Measurements from ENCODE around the gene MCM6.

MCM6 gene

DNA sequence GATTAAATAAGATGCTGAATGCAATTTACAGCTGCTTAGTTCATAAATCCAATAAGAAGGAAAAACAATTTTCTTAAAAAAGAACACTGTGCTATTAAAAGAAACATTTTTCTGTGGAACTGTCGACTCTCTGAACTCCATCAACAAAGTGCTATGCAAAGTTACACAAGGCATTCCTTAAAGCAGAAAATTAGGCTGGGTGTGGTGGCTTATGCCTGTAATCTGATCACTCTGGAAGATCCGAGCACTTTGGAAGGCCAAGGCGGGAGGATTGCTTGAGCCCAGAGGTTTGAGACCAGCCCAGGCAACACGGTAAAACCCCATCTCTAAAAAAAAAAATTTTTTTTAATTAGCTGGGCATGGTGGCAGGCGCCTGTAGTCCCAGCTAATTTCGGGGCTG lies 13.0 kb downstream of the MCM6 start:
- no peak for DNase-seq (ENCODE audit: low read depth, low spot score)

DNA sequence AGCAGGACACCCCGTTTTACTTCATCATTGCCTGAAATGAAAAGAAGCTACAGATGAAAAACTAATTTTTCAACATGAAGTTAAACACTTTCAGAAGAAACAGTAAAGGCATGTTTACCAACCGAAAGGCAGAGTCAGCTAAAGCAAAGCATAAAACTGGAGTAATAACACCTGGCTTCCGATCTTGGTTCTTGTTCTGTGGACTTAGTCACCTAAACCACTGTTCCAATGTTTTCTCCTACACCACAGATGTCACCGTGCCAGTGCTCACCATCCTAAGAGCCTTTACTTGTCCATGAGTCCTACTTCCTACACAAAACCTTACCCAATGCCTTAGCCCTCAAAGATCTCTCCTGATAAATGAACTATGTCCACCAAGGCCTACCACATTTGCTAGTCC lies 13.5 kb downstream of the MCM6 start:
- no peak for DNase-seq (ENCODE audit: low read depth, low spot score)

DNA sequence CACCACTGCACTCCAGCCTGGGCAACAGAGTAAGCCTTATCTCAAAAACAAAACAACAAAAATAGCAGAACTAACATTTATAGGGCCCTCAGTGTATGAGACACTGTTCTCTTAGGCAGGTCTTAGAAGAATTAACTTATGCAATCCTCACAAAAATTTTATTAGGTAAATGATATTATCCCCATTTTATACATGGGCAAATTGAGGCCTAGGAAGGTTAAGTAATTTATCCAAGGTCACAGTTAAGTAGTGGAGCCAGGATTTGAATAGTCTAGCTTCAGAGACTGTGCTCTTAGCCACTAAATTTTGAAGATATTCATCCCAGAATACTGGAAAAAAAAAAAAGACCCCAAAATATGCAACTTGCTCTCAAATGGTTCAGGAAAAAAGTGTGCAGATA lies 22.8 kb downstream of the MCM6 start:
- DNase-seq (ENCODE audit: low read depth, low spot score): no peak

DNA sequence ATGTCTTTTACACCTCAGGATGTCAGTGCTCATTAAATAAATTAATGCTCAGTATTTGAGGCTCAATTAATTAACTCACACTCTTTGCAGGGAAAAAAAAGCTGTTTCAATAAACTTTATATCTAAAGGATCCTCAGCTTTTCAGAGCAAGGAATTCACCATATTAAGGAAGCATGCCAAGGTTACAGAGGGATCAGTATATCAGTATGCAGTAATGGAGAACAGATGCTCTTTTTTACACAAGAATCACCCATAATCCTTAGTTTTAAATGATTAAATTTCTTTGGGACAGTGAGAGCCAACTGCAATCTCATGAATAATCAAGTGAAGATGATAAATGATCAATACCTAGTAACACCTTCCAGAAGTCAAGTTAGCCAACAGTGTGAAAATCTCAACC lies 24.4 kb downstream of the MCM6 start:
- no peak for DNase-seq (ENCODE audit: low read depth, low spot score)

DNA sequence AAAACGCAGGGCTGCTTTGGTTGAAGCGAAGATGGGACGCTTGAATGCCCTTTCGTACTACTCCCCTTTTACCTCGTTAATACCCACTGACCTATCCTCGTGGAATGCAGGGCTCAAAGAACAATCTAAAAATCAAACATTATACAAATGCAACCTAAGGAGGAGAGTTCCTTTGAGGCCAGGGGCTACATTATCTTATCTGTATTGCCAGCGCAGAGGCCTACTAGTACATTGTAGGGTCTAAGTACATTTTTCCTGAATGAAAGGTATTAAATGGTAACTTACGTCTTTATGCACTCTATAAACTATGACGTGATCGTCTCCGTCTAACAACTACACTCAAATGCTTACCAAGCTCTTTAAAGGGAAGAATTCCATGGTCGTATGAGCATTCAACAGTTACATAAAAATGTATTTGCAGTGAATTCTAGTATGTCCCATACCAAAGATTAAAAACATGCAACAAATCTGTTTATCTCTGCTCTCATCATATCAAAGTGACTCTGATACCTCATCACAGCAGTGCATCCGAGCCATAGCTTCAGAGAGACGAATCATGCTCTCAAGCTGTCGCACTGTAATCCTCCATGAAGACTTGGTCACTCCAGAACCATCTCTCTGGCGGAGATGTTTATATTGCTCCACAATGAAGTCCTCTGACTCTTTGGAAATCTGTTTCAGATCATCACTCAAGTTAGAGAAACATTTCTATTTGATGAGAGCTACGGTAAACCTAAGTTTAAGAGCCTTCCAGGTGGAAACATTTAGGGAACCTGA lies 25.2 kb downstream of the MCM6 start:
- DNase-seq (ENCODE audit: low read depth, low spot score): no peak

DNA sequence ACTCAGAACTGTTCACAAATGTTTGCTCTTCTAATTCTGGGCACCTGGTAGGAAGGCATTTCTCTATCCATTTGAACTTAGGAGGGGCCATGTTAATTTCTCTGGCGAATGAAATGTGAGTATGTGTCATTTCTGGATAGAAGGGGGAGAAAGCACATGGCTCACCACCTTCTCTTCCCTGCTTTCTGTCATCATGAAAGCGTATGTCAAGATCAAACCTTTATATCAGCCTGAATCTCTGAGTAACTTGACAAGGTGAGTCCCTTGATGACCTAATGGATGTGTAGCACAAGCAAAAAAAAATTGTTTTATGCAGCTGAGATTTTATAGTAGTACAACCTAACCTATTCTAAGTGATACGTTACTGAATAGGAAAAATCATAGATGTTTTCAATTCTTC lies 27.2 kb downstream of the MCM6 start:
- no peak for DNase-seq (ENCODE audit: low read depth, low spot score)

DNA sequence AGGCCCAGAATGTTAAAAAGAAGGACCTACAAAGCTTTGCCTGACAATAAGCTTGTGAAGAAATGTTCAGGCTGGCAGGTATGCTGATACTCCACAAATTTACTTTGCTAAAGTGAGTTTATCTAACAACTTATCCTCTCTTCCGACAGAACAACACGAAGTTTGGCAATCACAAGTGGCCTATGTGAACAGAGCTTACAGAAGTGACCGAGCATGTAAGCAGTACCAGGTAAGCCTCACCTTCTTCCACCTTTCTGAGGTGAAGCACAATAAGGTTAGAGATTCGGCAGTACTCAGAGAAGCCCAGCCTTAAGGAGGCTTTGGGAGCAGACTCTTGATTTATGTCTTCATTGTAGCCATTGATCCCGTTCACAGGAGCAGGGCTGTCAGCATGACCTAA lies 30.2 kb downstream of the MCM6 start:
- DNase-seq (ENCODE audit: low read depth, low spot score): no peak

DNA sequence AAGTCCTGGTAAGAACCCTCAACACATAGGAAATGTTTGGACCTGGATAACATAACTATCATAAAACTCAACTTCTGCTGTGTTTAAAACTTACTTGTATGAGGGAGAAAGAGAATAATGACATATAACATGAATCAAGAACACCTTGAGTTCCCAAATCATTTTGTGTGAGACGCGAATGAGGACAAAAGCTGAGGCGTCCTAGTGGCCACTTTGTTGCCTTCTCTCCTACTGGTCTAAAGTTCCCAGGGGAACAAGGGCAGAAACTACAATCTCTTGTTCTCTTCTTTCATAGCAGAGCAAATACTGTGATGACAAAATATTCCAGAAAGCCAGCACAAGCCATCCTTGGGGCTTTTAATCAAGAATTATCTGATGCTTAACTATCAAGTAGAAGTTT lies 31.0 kb downstream of the MCM6 start:
- no peak for DNase-seq (ENCODE audit: low read depth, low spot score)

DNA sequence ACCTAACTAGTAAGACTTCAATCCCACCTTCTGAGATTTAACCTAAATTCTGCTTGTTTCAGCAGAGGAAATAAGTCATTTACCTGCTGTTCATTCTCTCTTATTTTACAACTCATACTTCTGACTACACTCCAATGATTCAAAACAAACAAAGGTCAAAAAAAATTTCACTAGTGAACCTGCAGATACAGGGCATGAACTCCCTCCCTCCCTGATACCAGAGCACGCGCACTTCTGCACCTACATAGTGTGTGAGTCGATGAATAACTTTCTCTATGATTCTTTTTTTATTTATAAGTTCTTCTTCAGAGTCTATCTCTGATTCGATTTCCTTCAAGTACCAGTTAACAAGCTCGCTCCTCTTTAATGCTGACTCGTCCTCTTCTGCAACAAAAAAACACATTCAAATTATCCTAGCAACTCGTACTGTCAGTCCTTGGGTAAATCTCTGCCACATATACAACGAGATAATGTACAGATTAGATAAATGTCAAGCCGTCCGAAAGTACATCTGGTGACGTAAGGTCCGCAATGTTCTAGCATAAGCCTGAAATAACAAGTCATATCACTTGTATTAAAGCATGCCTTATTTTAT lies 31.8 kb downstream of the MCM6 start:
- DNase-seq (ENCODE audit: low read depth, low spot score): no peak

DNA sequence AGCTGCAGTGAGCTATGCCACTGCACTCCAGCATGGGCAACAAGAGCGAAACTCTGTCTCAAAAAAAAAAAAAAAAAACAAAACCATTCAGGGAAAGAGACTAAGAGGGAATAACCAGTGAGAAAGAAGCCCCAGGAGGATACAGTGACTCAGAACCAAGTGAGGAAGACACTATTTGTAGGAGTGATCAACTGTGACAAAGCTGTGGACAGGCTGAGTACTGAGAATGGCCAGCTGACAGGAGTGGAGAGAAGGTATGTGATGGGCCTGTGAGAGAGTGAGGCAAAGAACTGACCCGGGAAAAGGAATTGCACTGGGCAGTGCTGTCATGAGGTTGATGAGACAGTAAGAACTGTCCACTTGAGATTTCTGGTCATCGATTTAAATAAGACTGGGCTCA lies 32.6 kb downstream of the MCM6 start:
- DNase-seq (ENCODE audit: low read depth, low spot score): no peak

DNA sequence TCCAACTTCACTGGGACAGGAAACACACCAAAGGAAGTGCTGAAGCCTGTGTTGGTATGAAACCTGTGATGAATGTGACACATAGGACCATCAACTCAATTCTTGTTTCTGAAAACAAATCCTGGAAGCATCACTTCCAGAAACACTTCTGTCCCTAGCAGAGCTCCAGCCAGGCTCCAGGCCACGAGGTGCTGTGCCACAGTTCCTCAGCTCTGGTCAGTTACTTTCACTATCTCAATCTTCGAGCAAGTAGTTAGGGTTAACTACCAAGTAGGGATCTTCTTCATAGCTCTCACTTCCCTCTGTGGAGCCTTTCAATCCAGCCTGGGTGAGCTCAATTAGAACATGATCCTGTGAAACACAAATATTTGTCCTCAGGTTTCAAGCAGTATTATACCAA lies 35.6 kb downstream of the MCM6 start:
- DNase-seq (ENCODE audit: low read depth, low spot score): no peak

DNA sequence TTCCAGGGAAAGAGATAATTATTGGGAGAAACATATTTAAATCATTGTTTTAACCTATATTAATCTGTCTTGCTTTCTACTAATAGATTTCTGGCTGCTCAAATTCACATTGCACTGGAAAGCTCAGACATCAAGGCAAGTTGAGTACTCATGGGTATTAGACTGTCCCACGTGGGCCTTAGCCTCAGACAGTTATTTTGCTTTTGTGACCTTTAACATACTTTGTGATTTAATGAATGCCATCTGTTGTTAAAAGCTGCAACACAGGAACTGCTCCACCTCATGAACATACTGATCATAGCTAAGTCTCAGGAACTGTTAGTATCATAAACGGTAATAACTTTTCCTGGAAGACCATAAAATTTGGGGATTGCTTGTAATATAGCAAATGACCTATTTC lies 36.5 kb downstream of the MCM6 start:
- no peak for DNase-seq (ENCODE audit: low read depth, low spot score)

DNA sequence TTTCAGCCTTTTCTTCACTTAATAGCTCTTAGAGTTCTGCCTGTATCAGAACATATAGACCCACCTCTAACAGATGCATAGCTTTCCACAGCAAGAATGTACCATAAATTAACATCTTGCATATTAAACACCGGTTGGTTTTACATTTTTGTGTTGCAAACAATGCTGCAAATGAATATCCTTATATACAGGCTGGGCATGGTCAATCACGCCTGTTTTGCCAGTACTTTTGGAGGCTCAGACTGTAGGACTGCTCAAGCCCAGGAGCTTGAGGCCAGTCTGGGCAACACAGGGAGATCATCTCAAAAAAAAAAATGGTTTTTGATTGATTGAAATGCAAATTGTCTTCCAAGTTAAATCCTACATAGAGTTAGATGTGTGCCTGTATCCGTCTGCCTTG lies 37.7 kb downstream of the MCM6 start:
- DNase-seq (ENCODE audit: low read depth, low spot score): no peak

DNA sequence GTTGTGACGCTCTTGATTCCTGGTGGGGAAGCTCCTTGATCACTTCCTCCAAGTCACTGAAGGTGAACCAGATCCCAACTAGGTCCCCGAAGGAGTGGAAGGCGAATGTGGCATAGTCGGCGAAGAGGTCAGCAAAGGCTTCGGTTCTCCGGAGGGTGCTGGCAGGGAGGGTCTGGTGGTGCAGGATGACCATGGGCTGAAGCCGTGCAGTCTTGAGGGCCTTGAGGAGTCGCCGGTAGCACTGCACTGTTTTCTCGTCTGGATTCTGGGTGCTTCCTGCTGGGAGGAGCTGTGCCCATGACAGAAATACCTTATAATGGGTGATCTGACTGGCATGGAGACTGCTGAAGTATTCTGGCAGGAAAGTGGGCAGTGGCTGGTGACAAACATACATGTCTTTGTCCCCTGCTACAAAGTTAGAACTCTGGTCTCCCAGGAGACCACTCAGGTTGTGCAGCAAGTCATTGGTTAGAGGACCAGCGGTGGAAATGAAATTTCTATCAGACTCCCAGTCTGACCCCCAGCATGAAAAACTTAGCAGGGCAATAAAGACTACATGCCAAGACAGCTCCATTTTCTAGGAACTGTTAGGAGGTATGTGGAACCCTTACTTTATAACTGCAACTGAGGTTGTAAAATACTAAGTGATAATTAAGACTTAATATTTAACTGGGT lies 39.5 kb downstream of the MCM6 start, which contains the start of gene LCT:
Gene LCT, minus strand, starts transcription at position 589 of the 675 bp plus-strand sequence. Its CDS starts 15 bp downstream, at position 574.
- no peak for DNase-seq (ENCODE audit: low read depth, low spot score)

DNA sequence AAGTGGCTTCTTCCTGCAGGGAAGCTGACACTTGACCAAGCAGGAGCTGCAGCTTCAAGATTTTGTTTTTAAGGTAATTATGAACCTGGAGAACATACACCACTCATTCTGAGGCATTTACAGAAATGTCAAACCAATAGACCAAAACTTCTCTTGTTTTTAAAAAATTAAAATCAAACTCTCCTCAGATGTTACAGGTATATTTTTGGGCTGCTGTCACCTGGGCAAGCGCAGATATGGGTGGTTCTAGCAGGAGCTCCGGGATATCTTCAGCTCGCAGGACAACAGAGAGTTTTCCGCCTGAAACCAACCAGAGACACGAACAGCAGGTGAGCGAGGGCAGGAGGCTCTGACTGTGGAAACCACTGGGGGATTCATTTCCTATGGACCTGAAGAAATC lies 43.4 kb downstream of the MCM6 start:
- DNase-seq (ENCODE audit: low read depth, low spot score): no peak

DNA sequence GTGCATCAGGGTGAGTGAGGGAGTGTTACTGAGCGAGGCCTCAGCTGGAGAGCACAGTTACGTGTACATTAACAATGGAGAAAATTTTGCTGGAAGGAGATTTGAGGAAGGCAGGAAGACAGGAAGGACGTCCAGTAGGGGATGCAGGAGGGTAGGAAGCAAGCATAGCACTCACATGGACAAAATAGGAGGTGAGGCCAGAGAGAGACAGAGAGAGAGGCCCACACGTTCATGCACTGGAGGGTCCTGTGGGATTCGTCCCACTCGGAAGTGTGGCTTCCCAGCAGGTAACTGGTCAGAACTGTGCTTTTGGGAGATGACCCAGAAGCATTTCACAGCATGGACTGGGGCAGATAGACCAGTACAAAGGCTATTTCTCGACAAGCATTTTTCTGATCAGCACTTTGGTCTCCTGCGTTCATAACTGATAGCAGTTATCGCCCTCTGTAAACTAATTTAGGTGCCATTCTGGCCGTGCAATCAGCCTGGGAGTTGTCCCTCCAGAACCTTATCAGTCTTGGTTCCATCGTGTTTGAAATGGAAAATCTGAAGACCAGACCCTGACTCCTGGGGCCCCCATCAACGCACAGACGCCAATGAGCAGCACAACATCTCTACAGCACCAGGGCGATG lies 44.9 kb downstream of the MCM6 start:
- no peak for DNase-seq (ENCODE audit: low read depth, low spot score)

DNA sequence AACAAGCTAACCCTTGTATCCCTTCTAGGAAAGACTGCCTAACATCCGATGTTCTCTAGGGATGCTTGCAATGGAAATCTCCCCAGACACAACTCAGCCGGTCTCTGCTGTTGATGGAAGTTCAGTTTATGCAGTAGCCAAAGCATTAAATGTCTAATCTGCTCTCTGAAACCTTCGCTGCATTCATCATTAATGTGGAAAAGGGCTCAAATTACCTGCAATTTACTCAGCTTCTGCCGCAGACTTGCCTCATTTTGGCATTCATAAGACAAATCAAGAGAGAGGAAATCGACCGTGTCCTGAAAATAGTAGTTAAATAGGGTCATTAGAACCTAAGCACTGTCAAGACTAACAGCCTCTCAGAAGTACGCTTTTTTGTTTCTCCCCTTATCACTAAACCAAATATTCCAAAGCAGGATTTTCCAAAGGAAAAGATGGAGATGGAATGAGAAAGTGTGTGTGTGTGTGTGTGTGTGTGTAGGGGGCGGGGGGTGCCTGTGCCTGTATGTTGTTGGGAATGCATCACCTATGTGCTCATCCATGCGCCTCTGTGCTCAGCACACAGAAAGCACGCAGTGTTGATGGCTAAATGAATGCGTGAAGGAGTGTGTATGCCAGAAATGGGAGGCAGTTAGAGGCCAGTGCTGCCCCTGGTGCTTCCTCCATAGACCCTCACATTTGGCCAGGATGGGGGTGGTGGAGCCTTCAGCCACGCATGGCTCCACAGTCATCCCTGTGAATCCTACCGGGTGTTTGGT lies 46.7 kb downstream of the MCM6 start:
- no peak for DNase-seq (ENCODE audit: low read depth, low spot score)

DNA sequence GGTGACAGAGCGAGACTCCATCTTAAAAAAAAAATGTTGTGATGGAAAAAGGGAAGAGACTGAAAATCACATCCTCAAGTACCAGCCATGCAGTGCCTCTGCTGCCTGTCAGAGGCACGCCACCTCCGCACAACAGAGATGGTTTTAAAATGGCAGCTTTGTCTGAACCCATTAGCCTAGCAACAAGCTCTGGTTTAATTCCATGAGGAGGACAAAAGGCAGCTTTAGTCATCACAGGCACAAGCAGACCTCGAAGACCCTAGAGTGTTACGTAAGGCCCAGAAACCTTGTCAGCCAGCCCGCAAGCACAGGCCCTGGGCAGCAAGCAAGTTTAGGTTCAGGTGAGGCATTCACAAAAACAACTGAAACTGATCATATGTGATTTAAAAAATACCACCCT lies 49.7 kb downstream of the MCM6 start:
- DNase-seq (ENCODE audit: low read depth, low spot score): no peak

DNA sequence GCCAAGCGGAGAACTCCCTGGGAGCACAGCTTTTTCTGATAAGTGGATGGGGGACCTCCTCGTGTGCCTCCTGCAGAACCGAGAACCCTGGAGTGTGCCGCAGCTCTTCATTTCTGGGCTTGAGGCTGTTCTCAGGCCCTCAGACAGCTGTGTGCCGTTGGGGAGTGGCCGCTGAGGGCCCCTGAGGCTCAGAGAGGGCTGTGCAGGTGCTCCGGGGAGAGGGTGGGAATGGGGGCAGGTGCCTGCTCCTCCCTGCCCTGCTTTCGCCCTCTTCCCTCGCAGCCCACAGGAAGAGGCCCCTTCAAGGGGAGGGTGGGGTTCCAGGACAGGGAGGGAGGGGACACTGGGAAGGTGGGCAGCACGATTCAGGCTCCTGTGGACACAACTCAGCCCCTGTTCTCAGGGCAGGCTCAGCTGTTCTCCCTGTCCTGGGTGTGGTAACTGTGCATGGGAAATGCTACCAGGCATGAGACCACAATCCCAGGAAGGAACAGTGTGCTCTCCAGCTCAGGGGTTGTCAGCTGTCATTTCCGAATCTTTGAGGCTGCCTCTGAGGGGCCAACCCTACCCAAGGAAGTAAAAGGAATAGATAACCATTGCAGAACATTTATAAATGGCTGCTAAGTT lies 50.6 kb downstream of the MCM6 start:
- DNase-seq (ENCODE audit: low read depth, low spot score): no peak

DNA sequence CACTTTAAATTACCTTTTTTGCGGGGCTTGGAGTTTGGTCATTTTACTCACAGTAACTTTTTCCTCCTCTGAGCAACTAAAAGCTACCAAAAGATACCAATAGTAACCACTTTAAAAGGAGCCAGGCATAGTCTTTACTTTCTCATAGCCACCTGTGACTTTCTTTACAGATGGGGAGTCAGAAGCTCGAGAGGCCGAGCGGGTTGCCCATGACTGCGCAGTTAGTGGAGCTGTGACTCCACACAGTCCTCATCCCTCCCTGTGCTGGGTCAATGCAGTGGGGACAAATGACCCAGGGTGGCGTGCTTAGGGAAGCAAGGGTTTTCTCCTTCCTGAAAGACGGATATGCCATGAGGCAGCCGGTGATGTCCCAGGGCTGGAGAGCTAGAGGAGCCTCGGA lies 51.1 kb downstream of the MCM6 start:
- no peak for DNase-seq (ENCODE audit: low read depth, low spot score)

DNA sequence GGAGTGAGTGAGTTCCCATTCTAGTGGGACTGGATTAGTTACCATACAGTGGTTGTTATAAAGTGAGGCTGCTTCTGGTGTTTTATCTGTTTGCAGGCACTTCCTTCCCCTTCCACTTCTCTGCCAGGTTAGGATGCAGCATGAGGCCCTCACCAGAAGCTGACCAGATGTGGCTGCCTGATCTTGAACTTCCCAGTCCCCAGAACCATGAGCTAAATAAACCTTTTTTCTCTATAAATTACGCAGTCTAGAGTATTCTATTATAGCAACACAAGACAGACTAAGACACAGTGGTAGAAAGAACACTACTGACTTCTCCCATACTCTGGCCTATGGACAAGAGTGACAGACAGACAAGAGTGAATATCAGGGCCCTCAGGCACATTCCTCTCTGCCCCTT lies 53.4 kb downstream of the MCM6 start:
- DNase-seq (ENCODE audit: low read depth, low spot score): no peak
